Measurements from ENCODE around the gene ANKRD37.
"Not testable (repeated sequence)": the region's sequence is repeated elsewhere in the genome, so short reads cannot be mapped to it uniquely, and the experiment has no call there.

ANKRD37 gene

GRCh38 chr4:185396724-185397385 lies at the start of gene ANKRD37:
ANKRD37 (plus strand) TSS chr4:185396841; CDS start chr4:185396924, 83 bp downstream.
- peak within 1 kb of the TSS; percentile 71 for H3K4me3 ChIP-seq (ENCODE audit: low read length)
- no peak for TF ChIP-seq ZNF274 (IDR thresholded peaks at IDR 0.05; ENCODE audit: low read depth, low read length)

- no peak for TF ChIP-seq ZNF274 (IDR thresholded peaks at IDR 0.05; ENCODE audit: low read depth, low read length)
- no peak overlapping the region for H3K4me3 ChIP-seq (ENCODE audit: low read length)
Measured at GRCh38 chr4:185346975-185347601, 49.6 kb upstream of the ANKRD37 start.

GRCh38 chr4:185351691-185352090 lies 45.0 kb upstream of the ANKRD37 start:
- no peak overlapping the region for H3K4me3 ChIP-seq (ENCODE audit: low read length)
- TF ChIP-seq ZNF274 (IDR thresholded peaks at IDR 0.05; ENCODE audit: low read depth, low read length): no peak

- H3K4me3 ChIP-seq (ENCODE audit: low read length): no peak overlapping the region
- no peak for TF ChIP-seq ZNF274 (IDR thresholded peaks at IDR 0.05; ENCODE audit: low read depth, low read length)
Measured at GRCh38 chr4:185352202-185352601, 44.4 kb upstream of the ANKRD37 start.

GRCh38 chr4:185352741-185353140 lies 43.9 kb upstream of the ANKRD37 start:
- TF ChIP-seq ZNF274 (IDR thresholded peaks at IDR 0.05; ENCODE audit: low read depth, low read length): no peak
- no peak overlapping the region for H3K4me3 ChIP-seq (ENCODE audit: low read length)

- TF ChIP-seq ZNF274 (IDR thresholded peaks at IDR 0.05; ENCODE audit: low read depth, low read length): no peak
- H3K4me3 ChIP-seq (ENCODE audit: low read length): no peak overlapping the region
Measured at GRCh38 chr4:185357211-185357610, 39.4 kb upstream of the ANKRD37 start.

- H3K4me3 ChIP-seq (ENCODE audit: low read length): no peak overlapping the region
Measured at GRCh38 chr4:185357733-185358440, 38.8 kb upstream of the ANKRD37 start.

GRCh38 chr4:185358514-185358913 lies 38.1 kb upstream of the ANKRD37 start:
- no peak for TF ChIP-seq ZNF274 (IDR thresholded peaks at IDR 0.05; ENCODE audit: low read depth, low read length)

More at GRCh38 chr4:185357733-185358440, 38.8 kb upstream of the ANKRD37 start:
- TF ChIP-seq ZNF274 (IDR thresholded peaks at IDR 0.05; ENCODE audit: low read depth, low read length): no peak

GRCh38 chr4:185358959-185359358 lies 37.7 kb upstream of the ANKRD37 start:
- TF ChIP-seq ZNF274 (IDR thresholded peaks at IDR 0.05; ENCODE audit: low read depth, low read length): no peak

More at GRCh38 chr4:185358514-185358913, 38.1 kb upstream of the ANKRD37 start:
- no peak overlapping the region for H3K4me3 ChIP-seq (ENCODE audit: low read length)

GRCh38 chr4:185359767-185360446 lies 36.7 kb upstream of the ANKRD37 start:
- no peak for TF ChIP-seq ZNF274 (IDR thresholded peaks at IDR 0.05; ENCODE audit: low read depth, low read length)
- H3K4me3 ChIP-seq (ENCODE audit: low read length): no peak overlapping the region

More at GRCh38 chr4:185358959-185359358, 37.7 kb upstream of the ANKRD37 start:
- no peak overlapping the region for H3K4me3 ChIP-seq (ENCODE audit: low read length)

- H3K4me3 ChIP-seq (ENCODE audit: low read length): no peak overlapping the region
- no peak for TF ChIP-seq ZNF274 (IDR thresholded peaks at IDR 0.05; ENCODE audit: low read depth, low read length)
Measured at GRCh38 chr4:185361872-185362271, 34.8 kb upstream of the ANKRD37 start.

- H3K4me3 ChIP-seq (ENCODE audit: low read length): not testable (repeated sequence)
Measured at GRCh38 chr4:185362570-185362969, 34.1 kb upstream of the ANKRD37 start.

GRCh38 chr4:185363251-185363650 lies 33.4 kb upstream of the ANKRD37 start:
- no peak overlapping the region for H3K4me3 ChIP-seq (ENCODE audit: low read length)
- no peak for TF ChIP-seq ZNF274 (IDR thresholded peaks at IDR 0.05; ENCODE audit: low read depth, low read length)

- TF ChIP-seq ZNF274 (IDR thresholded peaks at IDR 0.05; ENCODE audit: low read depth, low read length): no peak
- H3K4me3 ChIP-seq (ENCODE audit: low read length): no peak overlapping the region
Measured at GRCh38 chr4:185364886-185365285, 31.8 kb upstream of the ANKRD37 start.

Data from GM08714 (cell line).